ENCODE results near the gene NFIX. TPM values are rescaled to one million over a fixed set of nuclear protein-coding genes. Genes with fewer than 3 reads are reported as not detected.

NFIX gene
- total RNA-seq, 1 donor from 2014 or later = 118 TPM

DNA sequence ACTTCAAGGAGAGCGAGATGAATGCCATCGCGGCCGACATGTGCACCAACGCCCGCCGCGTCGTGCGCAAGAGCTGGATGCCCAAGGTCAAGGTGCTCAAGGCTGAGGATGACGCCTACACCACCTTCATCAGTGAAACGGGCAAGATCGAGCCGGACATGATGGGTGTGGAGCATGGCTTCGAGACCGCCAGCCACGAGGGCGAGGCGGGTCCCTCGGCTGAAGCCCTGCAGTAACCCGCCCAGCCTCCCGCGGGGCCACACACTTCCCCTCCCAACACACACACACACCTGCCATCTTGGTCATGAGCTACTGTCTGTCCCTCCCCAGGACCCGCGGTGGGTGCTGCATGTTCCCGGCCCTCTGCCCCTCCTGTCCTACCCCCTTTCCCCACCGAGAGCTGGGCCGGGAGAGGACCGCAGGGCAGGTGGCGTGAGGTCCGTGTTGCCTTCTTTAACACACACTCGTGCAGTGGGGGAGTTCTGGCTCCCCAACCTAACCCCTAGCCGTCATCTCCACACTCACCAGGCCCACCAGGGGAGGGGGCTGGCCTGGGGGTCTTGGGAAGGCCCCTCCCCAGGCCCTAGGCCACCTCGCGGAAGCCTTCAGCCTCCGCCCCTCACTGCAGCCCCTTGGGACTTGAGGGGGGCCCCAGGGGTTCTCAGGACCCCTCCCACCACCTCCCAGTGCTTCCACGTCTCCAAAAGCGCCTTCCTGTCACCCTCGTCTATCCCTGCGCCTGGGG lies 143.1 kb downstream of the NFIX start:
- TF ChIP-seq, protein P1, sequence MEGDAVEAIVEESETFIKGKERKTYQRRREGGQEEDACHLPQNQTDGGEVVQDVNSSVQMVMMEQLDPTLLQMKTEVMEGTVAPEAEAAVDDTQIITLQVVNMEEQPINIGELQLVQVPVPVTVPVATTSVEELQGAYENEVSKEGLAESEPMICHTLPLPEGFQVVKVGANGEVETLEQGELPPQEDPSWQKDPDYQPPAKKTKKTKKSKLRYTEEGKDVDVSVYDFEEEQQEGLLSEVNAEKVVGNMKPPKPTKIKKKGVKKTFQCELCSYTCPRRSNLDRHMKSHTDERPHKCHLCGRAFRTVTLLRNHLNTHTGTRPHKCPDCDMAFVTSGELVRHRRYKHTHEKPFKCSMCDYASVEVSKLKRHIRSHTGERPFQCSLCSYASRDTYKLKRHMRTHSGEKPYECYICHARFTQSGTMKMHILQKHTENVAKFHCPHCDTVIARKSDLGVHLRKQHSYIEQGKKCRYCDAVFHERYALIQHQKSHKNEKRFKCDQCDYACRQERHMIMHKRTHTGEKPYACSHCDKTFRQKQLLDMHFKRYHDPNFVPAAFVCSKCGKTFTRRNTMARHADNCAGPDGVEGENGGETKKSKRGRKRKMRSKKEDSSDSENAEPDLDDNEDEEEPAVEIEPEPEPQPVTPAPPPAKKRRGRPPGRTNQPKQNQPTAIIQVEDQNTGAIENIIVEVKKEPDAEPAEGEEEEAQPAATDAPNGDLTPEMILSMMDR (IDR thresholded peaks at IDR 0.05; ENCODE audit: borderline replicate concordance) = no peak
- Histone ChIP-seq H3K9me3 (replicated peaks) (no peaks in the 10 kb centered on the region), H3K27ac (replicated peaks) (no peak overlapping the region), H3K36me3 (peaks cover 43% of the 10 kb centered on the region), H3K27me3 (ENCODE audit: low read depth) (no peaks in the 10 kb centered on the region), H3K4me1 (peaks cover 21% of the 10 kb centered on the region), H3K4me3 (no peak overlapping the region)
- no peak for DNase-seq
- intact Hi-C loops (cut with micrococcal nuclease) = no loop called here

DNA sequence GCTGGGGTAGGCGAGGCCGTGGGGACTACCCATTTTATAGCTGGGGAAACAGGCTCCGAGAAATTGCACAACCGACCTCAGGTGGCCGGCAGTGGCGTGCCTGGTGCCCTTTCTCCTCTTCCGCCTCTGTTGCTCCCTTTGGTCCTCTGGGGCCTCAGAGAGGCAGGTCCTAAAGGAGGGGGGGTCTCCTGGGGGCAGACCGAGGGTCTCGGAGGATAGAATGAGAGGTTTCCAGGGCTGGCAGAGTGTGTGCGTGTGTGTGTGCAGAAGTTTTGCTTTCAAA lies 143.6 kb downstream of the NFIX start:
- Histone ChIP-seq H3K27ac (replicated peaks) (no peak overlapping the region), H3K9me3 (replicated peaks) (no peaks in the 10 kb centered on the region), H3K27me3 (ENCODE audit: low read depth) (no peaks in the 10 kb centered on the region), H3K4me3 (no peak overlapping the region), H3K4me1 (peaks cover 16% of the 10 kb centered on the region), H3K36me3 (peaks cover 45% of the 10 kb centered on the region)
- TF ChIP-seq, protein P1 (IDR thresholded peaks at IDR 0.05; ENCODE audit: borderline replicate concordance) = no peak
- intact Hi-C loops (cut with micrococcal nuclease) = no loop called here
- no peak for DNase-seq

DNA sequence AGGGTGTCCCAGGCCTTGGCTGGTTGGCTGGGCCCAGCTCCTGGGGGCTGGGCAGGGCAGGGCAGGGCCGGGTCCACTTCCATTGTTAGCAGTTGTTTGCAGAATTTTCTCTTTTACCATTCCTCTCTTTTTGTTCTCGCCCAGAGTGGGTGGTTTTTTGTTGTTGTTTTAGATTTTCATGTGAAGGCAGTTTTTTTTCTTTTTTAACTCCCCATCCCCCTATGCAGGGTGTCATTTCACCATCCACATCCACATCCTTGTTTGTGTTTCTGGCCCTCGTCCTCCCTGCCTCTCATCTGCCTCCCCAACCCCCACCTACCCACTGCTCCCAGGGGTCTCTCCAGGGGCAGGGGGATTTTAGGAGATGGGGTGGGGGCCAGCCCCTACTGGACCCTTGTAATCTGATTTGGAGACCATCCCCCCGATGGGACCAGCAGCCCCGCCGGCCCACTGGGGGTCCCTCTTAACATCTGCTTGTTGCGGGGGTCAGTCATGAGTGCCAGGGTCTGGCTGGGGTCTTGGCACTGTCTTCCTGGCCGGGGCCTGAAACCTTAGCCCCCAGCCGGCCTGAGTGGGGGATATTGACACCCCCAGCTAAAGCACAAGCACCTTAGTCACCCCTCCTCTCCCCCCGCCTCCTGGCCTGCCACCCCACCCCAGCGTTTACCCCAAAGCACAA lies 144.5 kb downstream of the NFIX start:
- Histone ChIP-seq H3K4me1 (peaks cover 7% of the 10 kb centered on the region), H3K36me3 (peaks cover 54% of the 10 kb centered on the region), H3K27me3 (ENCODE audit: low read depth) (no peaks in the 10 kb centered on the region), H3K27ac (replicated peaks) (no peak overlapping the region), H3K4me3 (no peak overlapping the region), H3K9me3 (replicated peaks) (no peaks in the 10 kb centered on the region)
- TF ChIP-seq, protein P1 (IDR thresholded peaks at IDR 0.05; ENCODE audit: borderline replicate concordance) = no peak
- no peak for DNase-seq
- intact Hi-C loops (cut with micrococcal nuclease) = no loop called here

DNA sequence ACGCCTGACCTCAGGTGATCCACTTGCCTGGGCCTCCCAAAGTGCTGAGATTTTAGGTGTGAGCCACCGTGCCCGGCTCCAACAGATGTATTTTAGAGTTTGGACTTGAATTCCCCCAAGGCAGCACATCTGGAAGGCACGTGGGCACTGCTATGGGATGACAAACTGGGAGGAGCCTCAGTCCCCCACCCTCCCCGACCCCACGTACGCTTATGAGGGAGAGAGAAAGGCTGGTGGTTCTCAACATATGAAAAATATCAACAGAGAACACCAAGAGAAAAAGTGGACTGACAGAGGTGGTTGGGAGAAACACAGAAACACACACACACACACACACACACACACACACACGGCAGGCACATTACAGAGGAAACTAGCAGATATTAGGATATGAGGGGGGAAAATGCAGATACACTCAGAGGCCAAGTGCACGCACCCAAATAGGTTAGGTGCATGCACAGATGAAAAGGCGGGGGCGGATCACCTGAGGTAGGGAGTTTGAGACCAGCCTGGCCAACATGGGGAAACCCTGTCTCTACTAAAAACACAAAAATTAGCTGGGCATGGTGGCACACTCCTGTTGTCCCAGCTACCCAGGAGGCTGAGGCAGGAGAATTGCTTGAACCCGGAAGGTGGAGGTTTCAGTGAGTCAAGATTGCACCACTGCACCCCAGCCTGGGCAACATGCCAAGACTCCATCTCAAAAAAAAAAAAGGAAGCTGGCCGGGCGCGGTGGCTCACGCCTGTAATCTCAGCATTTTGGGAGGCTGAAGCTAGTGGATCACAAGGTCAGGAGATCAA lies 151.7 kb downstream of the NFIX start:
- no peaks in the 10 kb centered on the region for H3K9me3 ChIP-seq (replicated peaks)
- no peak overlapping the region for H3K4me3 ChIP-seq
- no peak for DNase-seq
- H3K27ac ChIP-seq (replicated peaks) = no peak overlapping the region
- peaks cover 27% of the 10 kb centered on the region for H3K4me1 ChIP-seq
- intact Hi-C loops (cut with micrococcal nuclease) = no loop called here
- TF ChIP-seq, protein P1 (IDR thresholded peaks at IDR 0.05; ENCODE audit: borderline replicate concordance) = no peak
- no peaks in the 10 kb centered on the region for H3K27me3 ChIP-seq (ENCODE audit: low read depth)
- peaks cover 24% of the 10 kb centered on the region for H3K36me3 ChIP-seq

Other genes with a start within 250 kb of the NFIX start
- gene BEST2, start 243.7 kb upstream of the NFIX start, total RNA-seq = not detected
- gene HOOK2, start 219.9 kb upstream of the NFIX start, total RNA-seq = 66.3 TPM
- gene JUNB, start 204.0 kb upstream of the NFIX start, total RNA-seq = 26.7 TPM
- 700 TPM for gene PRDX2, start 193.7 kb upstream of the NFIX start, total RNA-seq
- gene THSD8, start 193.4 kb upstream of the NFIX start, total RNA-seq = 2.7 TPM
- gene RNASEH2A, start 188.9 kb upstream of the NFIX start, total RNA-seq = 2.5 TPM
- not detected for gene RTBDN, start 160.9 kb upstream of the NFIX start, total RNA-seq
- not detected for gene MAST1, start 157.0 kb upstream of the NFIX start, total RNA-seq
- 19.7 TPM for gene DNASE2, start 114.0 kb upstream of the NFIX start, total RNA-seq
- not detected for gene KLF1, start 108.3 kb upstream of the NFIX start, total RNA-seq
- 41.8 TPM for gene GCDH, start 104.3 kb upstream of the NFIX start, total RNA-seq
- not detected for gene SYCE2, start 76.2 kb upstream of the NFIX start, total RNA-seq
- 37.8 TPM for gene FARSA, start 61.8 kb upstream of the NFIX start, total RNA-seq
- gene CALR, start 56.9 kb upstream of the NFIX start, total RNA-seq = 365 TPM
- 150 TPM for gene RAD23A, start 49.6 kb upstream of the NFIX start, total RNA-seq
- gene GADD45GIP1, start 38.3 kb upstream of the NFIX start, total RNA-seq = 31.4 TPM
- 12.7 TPM for gene DAND5, start 25.9 kb upstream of the NFIX start, total RNA-seq
- 6.3 TPM for gene LYL1, start 107.4 kb downstream of the NFIX start, total RNA-seq
- 19.6 TPM for gene TRMT1, start 121.3 kb downstream of the NFIX start, total RNA-seq
- 35.4 TPM for gene NACC1, start 122.8 kb downstream of the NFIX start, total RNA-seq
- gene STX10, start 154.9 kb downstream of the NFIX start, total RNA-seq = 39.2 TPM
- gene IER2, start 154.9 kb downstream of the NFIX start, total RNA-seq = 17.3 TPM

Measured in left ventricle myocardium inferior (tissue), 1 donor.